Fibroblast of mammary gland (primary cell): Measurements from ENCODE around the gene USH2A.

Experiments
- DNase-seq: peaks from one replicate; pipeline ENCODE4 v3.0.0-alpha.2; 2010; ENCODE audit warnings: low read depth
- H3K4me3 ChIP-seq: 2 replicates; pipeline ENCODE4 v1.5.1; 2011; ENCODE audit warnings: low read depth, mild to moderate bottlenecking, low read length, moderate library complexity; ENCODE audit not compliant: control insufficient read depth
- CTCF ChIP-seq: conservative IDR thresholded peaks from 2 replicates; pipeline ENCODE4 v1.5.1; 2011; ENCODE audit warnings: low read depth, low read length, inconsistent platforms; ENCODE audit not compliant: control insufficient read depth, insufficient read depth

The USH2A gene

GRCh38 chr1:215889871-215890270 lies 533.4 kb downstream of the USH2A start:
- no peak for TF ChIP-seq CTCF
- no peak overlapping the region for H3K4me3 ChIP-seq
- DNase-seq: peak; percentile 31

- H3K4me3 ChIP-seq: no peak overlapping the region
- peak; percentile 36 for DNase-seq
- TF ChIP-seq CTCF: peak; percentile 9
These were observed 535.1 kb downstream of the USH2A start for GRCh38 chr1:215888159-215888558.

- H3K4me3 ChIP-seq: no peak overlapping the region
- no peak for TF ChIP-seq CTCF
- no peak for DNase-seq
These were observed 535.6 kb downstream of the USH2A start for GRCh38 chr1:215887627-215888026.

GRCh38 chr1:215883004-215883403 lies 540.2 kb downstream of the USH2A start:
- TF ChIP-seq CTCF: no peak
- no peak overlapping the region for H3K4me3 ChIP-seq
- DNase-seq: no peak

- DNase-seq: no peak
- H3K4me3 ChIP-seq: no peak overlapping the region
- TF ChIP-seq CTCF: no peak
These were observed 544.4 kb downstream of the USH2A start for GRCh38 chr1:215878843-215879242.

GRCh38 chr1:215878128-215878527 lies 545.1 kb downstream of the USH2A start:
- DNase-seq: peak; percentile 34
- H3K4me3 ChIP-seq: no peak overlapping the region
- no peak for TF ChIP-seq CTCF

GRCh38 chr1:215877452-215877951 lies 545.7 kb downstream of the USH2A start:
- H3K4me3 ChIP-seq: no peak overlapping the region
- TF ChIP-seq CTCF: no peak
- DNase-seq: no peak
